ENCODE measurements around the gene PNMA6F. TPM values are rescaled to one million over a fixed set of nuclear protein-coding genes. Genes with fewer than 3 reads are reported as not detected.

PNMA6F gene
- total and polyA plus RNA-seq, 4 donors, result not detected

DNA sequence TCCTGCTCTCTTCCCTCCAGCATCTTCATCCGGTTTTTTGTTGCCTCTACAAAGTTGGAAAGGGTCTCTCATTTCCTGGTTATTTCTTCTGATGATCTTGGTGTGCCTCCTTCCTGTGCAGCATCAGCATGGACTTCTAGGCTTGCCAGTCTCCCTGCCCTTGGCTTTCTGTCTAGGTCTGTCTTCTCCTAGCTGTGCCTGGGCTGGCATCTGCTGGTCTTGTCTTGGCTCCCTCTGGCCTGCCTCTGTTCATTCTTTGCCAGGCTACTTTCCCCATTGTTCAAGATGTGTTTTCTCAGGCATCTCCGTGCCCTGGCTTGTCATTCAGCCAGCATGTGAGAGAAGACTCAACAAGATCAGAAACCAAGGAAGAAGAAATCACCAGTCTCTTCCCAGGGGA is 22.1 kb upstream of the PNMA6F start:
- Histone ChIP-seq H3K4me3 (no peak overlapping the region), H3K36me3 (ENCODE audit: control insufficient read depth in 4 of 4, insufficient read depth in 4 of 4, low read length in 4 of 4) (peaks cover 4 to 12% (median 10%) of the 10 kb centered on the region in 4 donors), H3K9me3 (ENCODE audit: control insufficient read depth in 4 of 4, insufficient read depth in 3 of 4, low read length in 3 of 4) (peaks cover 0 to 17% (median 2%) of the 10 kb centered on the region in 4 donors), H3K27me3 (ENCODE audit: control insufficient read depth in 3 of 3, insufficient read depth in 3 of 3, low read length in 2 of 3) (no peaks in the 10 kb centered on the region), H3K27ac (ENCODE audit: low read depth in 1 of 2, low read length in 1 of 2) (no peak overlapping the region), H3K9ac (ENCODE audit: insufficient read depth in 1 of 2, low read length in 2 of 2) (no peak overlapping the region), H3K4me1 (ENCODE audit: control insufficient read depth in 5 of 5, insufficient read depth in 5 of 5, low read length in 5 of 5) (peaks cover 0 to 2% (median 0%) of the 10 kb centered on the region in 5 donors)
- whole genome bisulfite sequencing, 2 donors, result 72 to 93% methylated on average over 2 of the region's 2 CpGs
- no peak for ATAC-seq (ENCODE audit: insufficient read depth, low FRiP score)
- no peak for DNase-seq
- TF ChIP-seq, protein P1, sequence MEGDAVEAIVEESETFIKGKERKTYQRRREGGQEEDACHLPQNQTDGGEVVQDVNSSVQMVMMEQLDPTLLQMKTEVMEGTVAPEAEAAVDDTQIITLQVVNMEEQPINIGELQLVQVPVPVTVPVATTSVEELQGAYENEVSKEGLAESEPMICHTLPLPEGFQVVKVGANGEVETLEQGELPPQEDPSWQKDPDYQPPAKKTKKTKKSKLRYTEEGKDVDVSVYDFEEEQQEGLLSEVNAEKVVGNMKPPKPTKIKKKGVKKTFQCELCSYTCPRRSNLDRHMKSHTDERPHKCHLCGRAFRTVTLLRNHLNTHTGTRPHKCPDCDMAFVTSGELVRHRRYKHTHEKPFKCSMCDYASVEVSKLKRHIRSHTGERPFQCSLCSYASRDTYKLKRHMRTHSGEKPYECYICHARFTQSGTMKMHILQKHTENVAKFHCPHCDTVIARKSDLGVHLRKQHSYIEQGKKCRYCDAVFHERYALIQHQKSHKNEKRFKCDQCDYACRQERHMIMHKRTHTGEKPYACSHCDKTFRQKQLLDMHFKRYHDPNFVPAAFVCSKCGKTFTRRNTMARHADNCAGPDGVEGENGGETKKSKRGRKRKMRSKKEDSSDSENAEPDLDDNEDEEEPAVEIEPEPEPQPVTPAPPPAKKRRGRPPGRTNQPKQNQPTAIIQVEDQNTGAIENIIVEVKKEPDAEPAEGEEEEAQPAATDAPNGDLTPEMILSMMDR (IDR thresholded peaks at IDR 0.05; ENCODE audit: control extremely low read depth, extremely low read depth), result no peak

DNA sequence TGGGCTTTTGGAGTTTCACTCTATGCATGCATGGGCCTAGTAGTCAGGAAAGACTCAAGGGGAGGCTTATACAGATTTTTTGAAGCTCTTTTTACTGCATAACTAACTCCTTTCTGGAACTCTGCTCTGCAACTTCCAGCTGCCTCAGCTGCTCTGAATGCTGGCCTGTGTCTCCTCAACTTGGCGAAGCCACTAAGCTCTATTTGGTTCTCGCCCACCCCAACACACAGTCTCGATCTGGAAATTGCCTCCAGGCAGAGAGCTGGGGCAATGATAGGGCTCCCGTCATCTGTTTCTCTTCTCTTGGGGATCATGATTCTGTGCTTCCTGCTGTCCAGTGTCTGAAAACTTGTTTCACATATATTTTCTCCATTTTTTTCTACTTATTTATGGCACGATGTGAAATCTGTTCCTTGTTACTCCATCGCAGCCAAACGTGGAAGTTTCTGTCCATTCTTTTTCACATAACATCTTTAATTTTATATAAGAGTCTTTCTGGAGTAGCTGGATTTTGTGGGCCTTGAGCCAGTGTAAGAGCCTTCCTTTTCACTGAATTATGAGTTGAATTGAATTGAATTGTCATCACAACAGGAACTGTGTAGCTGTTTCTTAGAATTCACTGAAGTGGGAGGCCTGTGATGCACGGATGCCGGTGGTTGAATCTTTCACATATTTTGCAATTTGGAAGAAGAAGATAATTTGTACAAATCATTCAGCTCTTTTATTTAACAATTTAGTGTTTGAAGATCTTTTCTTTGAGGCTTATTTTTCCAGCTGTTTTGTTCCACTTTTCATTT is 21.4 kb upstream of the PNMA6F start:
- 82 to 84% methylated on average over 9 of the region's 9 CpGs for WGBS, 2 donors
- Histone ChIP-seq H3K4me1 (ENCODE audit: control insufficient read depth in 5 of 5, insufficient read depth in 5 of 5, low read length in 5 of 5) (peaks cover 0 to 2% (median 0%) of the 10 kb centered on the region in 5 donors), H3K9ac (ENCODE audit: insufficient read depth in 1 of 2, low read length in 2 of 2) (no peak overlapping the region), H3K9me3 (ENCODE audit: control insufficient read depth in 4 of 4, insufficient read depth in 3 of 4, low read length in 3 of 4) (peaks cover 0 to 20% (median 2%) of the 10 kb centered on the region in 4 donors), H3K27ac (ENCODE audit: low read depth in 1 of 2, low read length in 1 of 2) (no peak overlapping the region), H3K36me3 (ENCODE audit: control insufficient read depth in 4 of 4, insufficient read depth in 4 of 4, low read length in 4 of 4) (peaks cover 4 to 10% (median 9%) of the 10 kb centered on the region in 4 donors), H3K27me3 (ENCODE audit: control insufficient read depth in 3 of 3, insufficient read depth in 3 of 3, low read length in 2 of 3) (no peaks in the 10 kb centered on the region), H3K4me3 (no peak overlapping the region)
- DNase-seq, result no peak
- TF ChIP-seq, protein P1 (IDR thresholded peaks at IDR 0.05; ENCODE audit: control extremely low read depth, extremely low read depth), result no peak
- no peak for ATAC-seq (ENCODE audit: insufficient read depth, low FRiP score)

DNA sequence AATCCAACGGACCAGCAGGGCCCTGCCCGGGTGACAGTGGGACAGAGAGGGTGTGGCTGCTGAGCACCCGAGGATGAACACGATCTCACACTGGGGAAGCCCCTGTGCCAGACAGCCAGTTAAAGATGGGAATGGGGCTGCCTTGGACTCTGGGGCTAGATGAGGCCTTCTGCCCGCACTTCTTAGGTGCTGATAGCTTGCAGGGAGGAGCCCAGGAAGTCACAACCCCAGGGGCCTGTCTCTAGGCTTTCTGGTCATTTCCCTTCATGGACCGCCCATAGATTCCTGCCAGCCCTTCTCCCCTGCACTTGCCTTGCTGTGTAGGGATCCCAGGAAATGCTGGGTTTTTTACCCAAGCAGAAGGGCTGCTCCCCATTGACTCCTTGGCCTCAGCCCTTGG is 18.5 kb upstream of the PNMA6F start:
- Histone ChIP-seq H3K9me3 (ENCODE audit: control insufficient read depth in 4 of 4, insufficient read depth in 3 of 4, low read length in 3 of 4) (peaks cover 0 to 9% (median 2%) of the 10 kb centered on the region in 4 donors), H3K4me1 (ENCODE audit: control insufficient read depth in 5 of 5, insufficient read depth in 5 of 5, low read length in 5 of 5) (peaks cover 0 to 4% (median 0%) of the 10 kb centered on the region in 5 donors), H3K4me3 (no peak overlapping the region), H3K27me3 (ENCODE audit: control insufficient read depth in 3 of 3, insufficient read depth in 3 of 3, low read length in 2 of 3) (no peaks in the 10 kb centered on the region), H3K27ac (ENCODE audit: low read depth in 1 of 2, low read length in 1 of 2) (no peak overlapping the region), H3K36me3 (ENCODE audit: control insufficient read depth in 4 of 4, insufficient read depth in 4 of 4, low read length in 4 of 4) (peaks cover 0 to 5% (median 2%) of the 10 kb centered on the region in 4 donors), H3K9ac (ENCODE audit: insufficient read depth in 1 of 2, low read length in 2 of 2) (no peak overlapping the region)
- WGBS, 2 donors, result 88 to 97% methylated on average over 6 of the region's 6 CpGs
- no peak for DNase-seq
- no peak for ATAC-seq (ENCODE audit: insufficient read depth, low FRiP score)
- TF ChIP-seq, protein P1 (IDR thresholded peaks at IDR 0.05; ENCODE audit: control extremely low read depth, extremely low read depth), result no peak

Measured in lung (tissue), 12 donors.